ENCODE measurements around the gene EPB41L5.
"Not testable (repeated sequence)": the region's sequence is repeated elsewhere in the genome, so short reads cannot be mapped to it uniquely, and the experiment has no call there.

Gene EPB41L5

DNA sequence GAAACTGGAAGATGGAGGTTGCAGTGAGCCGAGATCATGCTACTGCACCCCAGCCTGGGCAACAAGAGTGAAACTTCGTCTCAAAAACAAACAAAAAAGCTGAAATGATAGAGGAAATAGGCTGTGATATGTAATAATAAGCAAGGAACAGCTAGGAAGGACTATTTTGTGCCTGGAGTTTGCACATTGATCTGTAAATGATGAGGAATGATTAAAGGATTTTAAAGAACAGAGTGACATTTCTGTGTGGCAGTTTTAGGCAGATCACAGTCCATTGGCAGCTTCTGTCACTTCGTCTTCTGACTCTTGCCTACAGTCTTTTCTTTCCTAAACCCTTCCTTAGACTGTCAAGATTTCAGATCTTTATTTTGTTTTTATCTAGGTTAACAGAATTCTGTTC, 19.4 kb downstream of the EPB41L5 start:
- DNase-seq: no peak

- DNase-seq: no peak
Observed at GRCh38 chr2:120034027-120034426, 21.1 kb downstream of the EPB41L5 start.

GRCh38 chr2:120034621-120035020, 21.7 kb downstream of the EPB41L5 start:
- DNase-seq: no peak

GRCh38 chr2:120036145-120036544, 23.3 kb downstream of the EPB41L5 start:
- no peak for DNase-seq

DNA sequence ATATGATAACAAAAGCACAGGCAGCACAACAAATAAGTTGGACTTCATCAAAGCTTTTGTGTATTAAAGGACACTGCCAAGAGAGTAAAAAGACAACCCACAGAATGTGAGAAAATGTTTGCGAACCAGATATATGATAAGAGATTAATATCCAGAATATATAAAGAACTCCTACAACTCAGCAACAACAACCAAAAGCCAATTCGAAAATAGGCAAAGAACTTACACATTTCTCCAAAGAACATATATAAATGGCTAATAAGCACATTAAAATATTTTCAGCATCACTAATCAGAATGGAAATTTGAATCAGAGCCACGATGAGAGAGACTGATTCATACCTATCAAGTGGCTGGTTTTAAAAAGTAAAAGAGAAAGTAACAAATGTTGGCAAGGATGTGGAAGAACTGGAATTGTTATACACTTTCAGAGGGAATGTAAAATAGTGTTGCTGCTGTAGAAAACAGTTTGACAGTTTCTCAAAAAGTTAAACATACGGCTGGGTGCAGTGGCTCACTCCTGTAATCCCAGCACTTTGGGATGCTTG, 25.2 kb downstream of the EPB41L5 start:
- no peak for DNase-seq

DNA sequence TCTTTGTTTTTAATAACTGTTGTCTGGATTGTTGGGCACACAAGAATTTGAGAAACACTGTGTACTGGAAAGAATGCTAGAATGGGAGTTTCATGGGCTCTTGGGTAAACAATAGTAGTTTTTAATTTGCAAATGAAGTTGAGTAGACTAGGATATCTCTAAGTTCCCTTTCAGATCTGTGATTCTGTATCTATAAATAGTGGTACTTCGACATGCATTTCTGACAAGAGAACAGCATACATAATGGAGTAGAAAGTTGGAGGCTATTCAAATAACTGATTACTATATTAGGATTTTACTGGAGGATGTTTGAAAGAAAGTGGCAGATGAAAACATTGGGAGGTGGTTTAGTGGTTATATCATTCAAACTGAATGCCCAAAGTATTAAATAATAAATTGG, 29.5 kb downstream of the EPB41L5 start:
- DNase-seq: no peak

- DNase-seq: no peak
Observed at GRCh38 chr2:120044336-120044735, 31.5 kb downstream of the EPB41L5 start.

DNA sequence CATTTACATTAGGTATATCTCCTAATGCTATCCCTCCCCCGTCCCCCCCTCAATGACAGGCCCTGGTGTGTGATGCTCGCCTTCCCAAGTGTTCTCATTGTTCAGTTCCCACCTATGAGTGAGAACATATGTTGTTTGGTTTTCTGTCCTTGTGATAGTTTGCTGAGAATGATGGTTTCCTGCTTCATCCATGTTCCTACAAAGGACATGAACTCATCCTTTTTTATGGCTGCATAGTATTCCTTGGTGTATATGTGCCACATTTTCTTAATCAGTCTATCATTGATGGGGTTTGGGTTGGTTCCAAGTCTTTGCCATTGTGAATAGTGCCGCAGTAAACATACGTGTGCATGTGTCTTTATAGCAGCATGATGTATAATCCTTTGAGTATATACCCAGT, 32.9 kb downstream of the EPB41L5 start:
- not testable (repeated sequence) for DNase-seq

- DNase-seq: not testable (repeated sequence)
Observed at GRCh38 chr2:120046252-120046651, 33.4 kb downstream of the EPB41L5 start.

GRCh38 chr2:120052597-120052996, 39.7 kb downstream of the EPB41L5 start:
- no peak for DNase-seq

DNA sequence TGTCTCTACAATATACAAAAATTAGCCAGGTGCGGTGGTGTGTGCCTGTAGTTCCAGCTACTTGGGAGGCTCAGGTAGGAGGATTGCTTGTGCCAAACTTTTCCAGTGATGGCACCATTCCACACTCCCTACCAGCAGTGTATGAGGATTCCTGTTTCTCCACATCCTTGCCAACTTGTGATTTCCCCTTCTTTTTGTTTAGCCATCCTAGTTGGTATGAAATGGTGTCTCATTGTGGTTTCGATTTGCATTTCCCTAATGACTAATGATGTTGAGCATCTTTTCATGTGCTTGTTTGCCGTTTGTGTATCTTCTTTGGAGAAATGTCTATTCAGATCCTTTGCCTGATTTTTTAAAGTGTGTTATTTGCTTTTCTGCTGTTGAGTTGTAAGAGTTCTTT, 41.0 kb downstream of the EPB41L5 start:
- DNase-seq: no peak

GRCh38 chr2:120059483-120059882, 46.6 kb downstream of the EPB41L5 start:
- DNase-seq: no peak

DNA sequence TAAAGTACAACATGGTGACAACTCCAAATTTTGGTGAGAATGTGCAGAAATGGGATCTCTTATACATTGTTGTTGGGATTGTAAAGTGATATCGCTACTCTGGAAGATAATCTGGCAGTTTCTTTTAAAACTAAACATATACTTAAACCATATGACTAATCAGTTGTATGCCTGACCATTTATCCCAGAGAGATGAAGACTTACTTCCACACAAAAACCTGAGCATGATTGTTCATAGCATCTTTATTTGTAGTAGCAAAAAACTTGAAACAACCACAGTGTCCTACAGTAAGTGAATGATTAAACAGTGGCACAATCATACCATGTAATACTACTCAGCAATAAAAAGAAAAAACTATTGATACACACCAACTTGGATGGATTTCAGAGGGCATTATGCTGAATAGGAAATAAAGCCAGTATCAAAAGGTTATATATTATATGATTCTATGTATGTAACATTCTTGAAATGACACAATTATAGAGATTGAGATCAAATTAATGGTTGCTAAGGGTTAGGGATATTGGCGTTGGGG, 47.3 kb downstream of the EPB41L5 start:
- DNase-seq: no peak

GRCh38 chr2:120064664-120065063, 51.8 kb downstream of the EPB41L5 start:
- no peak for DNase-seq

- DNase-seq: no peak
Observed at GRCh38 chr2:120066800-120067547, 54.1 kb downstream of the EPB41L5 start.

- not testable (repeated sequence) for DNase-seq
Observed at GRCh38 chr2:120068040-120068658, 55.3 kb downstream of the EPB41L5 start.

DNA sequence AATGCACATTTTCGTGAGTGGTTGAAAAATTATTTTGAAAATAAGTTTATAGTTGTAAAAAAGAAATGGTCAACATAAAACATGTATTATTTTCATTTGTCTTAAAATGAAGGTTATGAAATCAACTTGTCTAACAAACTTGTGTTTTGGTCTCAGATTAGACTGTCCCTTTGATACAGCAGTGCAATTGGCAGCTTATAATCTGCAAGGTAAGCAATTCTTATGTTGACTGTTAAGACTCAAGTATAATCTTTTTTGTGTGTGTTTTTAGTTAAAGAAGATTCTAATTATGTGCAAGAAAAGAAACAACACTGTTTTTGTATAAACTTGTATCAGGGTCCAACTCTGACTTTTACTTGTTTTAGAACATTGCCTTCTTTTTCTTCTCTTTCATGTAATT, 62.7 kb downstream of the EPB41L5 start:
- DNase-seq: no peak

- DNase-seq: no peak
Observed at GRCh38 chr2:120077896-120078295, 65.0 kb downstream of the EPB41L5 start.

DNA sequence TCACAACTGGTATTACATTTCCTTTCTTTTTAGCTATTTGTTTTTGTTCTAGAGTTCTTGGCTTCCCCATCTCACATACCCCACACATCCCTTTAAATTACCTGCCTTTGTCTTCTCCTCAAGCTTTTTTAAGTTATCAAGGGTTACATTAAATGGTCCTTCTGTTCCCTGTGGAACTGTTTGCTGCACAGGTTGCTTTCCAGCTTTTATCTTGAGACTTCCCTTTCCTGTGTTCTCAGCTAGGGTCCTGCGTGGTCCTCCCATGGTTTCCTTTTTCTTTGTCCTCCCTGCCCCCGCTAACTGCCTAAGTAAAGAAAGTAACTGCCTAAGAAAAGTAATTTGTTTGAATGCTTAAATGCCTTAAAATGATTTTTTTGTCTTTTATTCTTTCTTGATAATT, 66.8 kb downstream of the EPB41L5 start:
- DNase-seq: no peak

DNA sequence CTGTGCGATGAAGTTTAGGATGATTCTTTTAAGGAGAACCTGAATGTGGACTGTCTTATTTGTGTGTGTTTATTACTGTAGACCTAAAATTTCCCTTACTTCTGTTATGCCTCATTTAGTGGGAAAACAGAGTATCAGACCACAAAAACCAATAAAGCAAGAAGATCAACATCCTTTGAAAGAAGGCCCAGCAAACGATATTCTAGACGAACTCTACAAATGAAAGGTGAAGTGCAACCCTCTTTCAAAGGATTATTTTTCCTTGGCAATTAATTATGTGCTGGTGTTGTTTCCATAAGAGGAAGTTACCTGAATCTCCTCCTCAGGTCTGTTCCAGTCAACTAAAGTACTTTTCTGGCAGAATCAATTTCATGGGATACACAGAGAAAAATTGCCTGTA, 78.6 kb downstream of the EPB41L5 start:
- no peak for DNase-seq

- no peak for DNase-seq
Observed at GRCh38 chr2:120094795-120095194, 81.9 kb downstream of the EPB41L5 start.

DNA sequence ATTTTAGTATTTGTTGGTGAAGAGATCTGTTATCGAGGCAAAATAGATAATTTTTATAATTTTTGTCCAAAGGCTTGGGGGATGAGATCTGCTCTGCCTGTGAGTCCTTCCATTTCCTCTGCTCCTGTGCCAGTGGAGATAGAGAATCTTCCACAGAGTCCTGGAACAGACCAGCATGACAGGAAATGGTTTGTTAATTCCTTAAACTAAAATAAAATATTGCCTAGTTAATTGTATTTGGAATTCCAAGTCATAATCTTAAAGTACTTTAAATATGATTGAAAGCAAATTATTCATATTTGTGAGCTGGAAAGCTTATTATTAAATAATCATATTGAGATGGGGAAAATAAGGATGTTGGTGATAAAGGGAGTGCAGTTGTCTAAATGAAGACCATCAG, 87.8 kb downstream of the EPB41L5 start:
- DNase-seq: no peak

DNA sequence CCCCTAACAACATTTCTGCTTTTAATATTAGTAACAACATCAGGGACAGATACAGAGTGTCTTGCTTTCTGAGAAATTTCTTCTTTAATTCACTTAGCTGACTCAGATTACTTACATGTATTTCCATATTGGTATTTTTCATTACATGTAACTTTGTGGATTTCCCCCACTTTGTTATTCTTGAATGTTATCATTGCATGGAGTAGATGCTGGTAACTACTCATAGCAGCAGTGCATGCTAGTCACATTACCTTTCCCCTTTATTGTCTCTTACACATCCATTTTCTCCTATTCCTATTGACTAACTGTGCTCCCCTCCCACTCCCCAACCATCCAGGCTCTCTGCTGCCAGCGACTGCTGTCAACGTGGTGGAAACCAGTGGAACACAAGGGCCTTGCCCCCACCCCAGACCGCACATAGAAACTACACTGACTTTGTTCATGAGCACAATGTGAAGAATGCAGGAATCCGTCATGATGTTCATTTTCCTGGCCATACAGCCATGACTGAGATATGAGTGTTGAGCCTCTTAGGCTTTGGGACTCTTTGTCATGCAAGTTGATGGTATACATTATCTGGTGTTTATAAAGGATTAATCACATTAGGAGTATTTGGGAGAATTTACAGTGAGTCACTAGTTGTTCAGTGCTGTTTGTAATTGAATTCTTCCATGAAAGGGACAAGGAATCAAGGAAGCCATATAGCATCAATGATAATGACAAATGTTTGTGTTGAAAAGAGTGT, 91.0 kb downstream of the EPB41L5 start:
- no peak for DNase-seq
